Kidney capillary endothelial cell (primary cell): Measurements from ENCODE around the gene DPCD.
A peak's percentile ranks its signal among the peaks of the same experiment; 100 is the strongest.

Experiments used
- DNase-seq: peaks from one replicate; pipeline ENCODE4 v3.0.0-alpha.2; 2018; ENCODE audit warnings: low spot score

Gene DPCD

GRCh38 chr10:101587725-101588653 is at the start of gene DPCD, which contains the start of gene POLL:
Gene DPCD (plus strand): TSS chr10:101588321. CDS start chr10:101588337, 16 bp downstream.
Gene POLL (minus strand): TSS chr10:101588257. CDS start chr10:101587360, 897 bp downstream.
- DNase-seq: peak; percentile 87

DNA sequence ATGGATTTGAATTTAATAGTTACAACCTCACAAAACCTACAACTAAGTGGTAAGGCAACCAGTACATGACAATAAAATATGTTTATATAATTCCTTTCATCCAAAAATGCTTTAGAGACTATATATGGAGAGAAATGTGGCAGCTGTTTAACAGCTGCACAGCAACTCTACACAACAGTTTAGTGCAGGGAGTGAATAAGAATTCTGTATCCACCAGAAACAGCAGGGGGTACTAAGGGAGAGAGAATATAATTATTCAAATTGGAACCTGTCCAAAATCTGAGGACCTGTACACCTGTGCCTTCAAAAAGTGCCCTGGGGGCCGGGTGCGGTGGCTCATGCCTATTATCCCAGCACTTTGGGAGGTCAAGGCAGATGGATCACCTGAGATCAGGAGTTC is 49.7 kb upstream of the DPCD start:
- DNase-seq: no peak

- DNase-seq: no peak
Observed at GRCh38 chr10:101545898-101546297, 42.2 kb upstream of the DPCD start.

DNA sequence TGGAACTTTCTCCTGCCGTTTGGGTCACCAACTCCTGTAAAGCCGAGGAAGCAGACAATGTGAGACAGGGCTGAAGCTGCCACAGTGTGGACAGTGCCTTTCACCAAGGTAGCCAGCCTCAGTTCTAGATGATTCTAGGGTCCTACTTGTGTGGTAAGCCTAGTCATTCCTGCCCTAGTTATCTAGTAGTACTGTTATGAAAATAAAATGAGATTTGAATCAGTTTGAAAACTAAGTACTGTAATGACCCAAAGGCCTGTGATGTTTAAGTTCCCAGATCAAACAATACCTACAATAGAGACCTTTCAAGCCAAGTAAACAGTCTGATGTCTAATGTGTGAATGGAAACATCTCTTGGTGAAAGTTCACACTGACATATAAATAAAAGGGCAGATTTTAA is 37.2 kb upstream of the DPCD start:
- DNase-seq: no peak

DNA sequence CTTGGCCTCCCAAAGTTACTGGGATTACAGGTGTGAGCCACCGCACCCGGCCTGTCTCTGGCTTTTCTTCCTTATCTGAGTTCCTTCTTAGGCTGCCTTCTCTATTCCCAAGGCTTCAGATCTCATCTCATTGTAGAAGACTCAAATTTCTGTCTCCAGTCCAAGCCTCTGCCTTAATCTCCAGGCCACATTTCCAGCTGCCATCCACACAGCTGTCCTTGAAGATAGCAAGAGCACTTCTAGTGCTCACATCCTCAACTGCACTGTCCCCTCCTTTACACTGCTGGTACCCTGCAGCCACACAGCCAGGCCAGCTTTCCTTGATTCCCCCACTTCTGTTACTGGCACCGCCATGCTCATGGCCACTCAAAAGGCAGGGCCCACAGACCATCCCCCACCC is 35.7 kb upstream of the DPCD start:
- DNase-seq: no peak

GRCh38 chr10:101557541-101557940 is 30.6 kb upstream of the DPCD start:
- no peak for DNase-seq

- DNase-seq: no peak
Observed at GRCh38 chr10:101558204-101558603, 29.9 kb upstream of the DPCD start.

DNA sequence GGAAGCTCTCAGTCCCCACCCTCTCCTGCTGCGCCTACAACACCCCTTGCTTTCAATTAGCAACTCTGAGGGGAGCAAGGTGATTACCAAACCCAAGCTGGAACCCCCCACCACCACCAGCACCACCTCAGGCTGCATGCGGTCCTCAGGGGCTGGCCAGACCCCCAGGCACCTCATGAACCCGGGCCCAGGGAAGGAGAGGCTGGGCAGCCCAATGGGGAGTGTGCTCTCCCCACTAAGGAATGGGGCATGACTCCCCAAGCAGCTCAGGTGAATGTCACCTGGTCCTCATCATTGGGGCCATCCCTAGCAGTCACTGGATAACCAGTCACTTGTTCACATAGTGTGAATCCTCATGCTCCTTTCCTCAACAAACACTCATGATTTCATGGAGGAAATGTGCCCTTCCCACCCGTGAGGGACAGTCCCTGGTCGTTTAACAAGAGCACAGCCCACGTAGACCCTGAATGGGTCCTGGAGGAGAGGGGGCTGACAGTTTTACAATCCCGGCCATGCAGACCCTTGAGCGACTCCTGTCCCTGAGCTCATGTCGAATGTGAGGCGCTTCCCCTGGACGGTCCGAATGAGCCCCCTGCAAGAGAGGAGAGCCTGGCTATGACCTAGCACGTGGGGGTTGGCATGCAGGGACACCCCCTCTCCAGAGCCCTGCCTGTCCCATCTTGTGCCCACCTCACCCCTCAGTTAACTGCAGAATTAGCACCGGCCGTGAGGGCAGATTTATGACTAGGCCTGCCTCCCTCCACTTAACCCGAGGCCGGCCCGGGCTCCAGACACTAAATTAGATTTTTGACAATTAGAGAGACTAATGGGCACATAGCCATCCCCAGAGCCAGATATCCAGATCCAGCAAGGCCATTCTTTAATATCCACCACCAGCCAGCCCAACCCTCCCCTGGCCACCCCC is 29.2 kb upstream of the DPCD start:
- DNase-seq: no peak

GRCh38 chr10:101559596-101560297 is 28.4 kb upstream of the DPCD start:
- no peak for DNase-seq

DNA sequence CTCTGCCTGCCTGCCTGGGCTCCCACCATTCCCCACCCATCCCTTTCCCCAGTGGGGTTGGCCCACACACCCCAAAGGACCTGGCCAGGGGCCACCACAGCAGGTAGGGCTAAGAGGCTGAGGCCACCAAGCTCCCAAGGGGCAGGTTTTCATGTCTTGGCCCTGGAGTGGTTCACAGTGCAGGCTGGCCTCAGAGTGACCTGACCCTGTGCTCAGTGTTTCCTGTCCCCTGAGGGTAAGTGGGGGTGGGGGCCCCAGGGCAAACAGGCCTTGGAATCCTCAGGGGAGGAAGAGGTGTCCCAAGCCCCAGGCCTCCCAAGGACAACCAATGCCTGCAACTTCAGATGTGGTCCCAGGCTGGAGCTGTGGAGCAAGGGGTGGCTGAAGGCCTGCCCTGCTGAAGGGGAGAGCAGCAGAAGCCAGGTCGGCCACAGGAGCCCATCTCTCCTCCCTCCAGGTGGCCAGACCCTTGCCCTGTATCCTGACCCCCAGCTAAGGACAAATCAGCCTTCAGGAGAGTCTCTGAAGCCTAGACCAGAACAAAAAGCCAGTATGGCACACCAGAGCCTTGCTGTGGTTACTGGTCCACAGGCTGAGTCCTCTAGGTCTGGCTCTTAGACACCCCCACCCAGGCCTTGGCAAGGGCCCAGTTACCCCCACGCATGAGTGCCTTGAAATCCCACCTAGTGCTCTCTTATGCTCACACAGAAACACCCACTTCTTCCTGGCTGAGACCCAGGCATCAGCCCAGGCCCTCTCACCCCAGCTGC is 27.6 kb upstream of the DPCD start:
- no peak for DNase-seq

- no peak for DNase-seq
Observed at GRCh38 chr10:101561068-101561915, 26.8 kb upstream of the DPCD start.

DNA sequence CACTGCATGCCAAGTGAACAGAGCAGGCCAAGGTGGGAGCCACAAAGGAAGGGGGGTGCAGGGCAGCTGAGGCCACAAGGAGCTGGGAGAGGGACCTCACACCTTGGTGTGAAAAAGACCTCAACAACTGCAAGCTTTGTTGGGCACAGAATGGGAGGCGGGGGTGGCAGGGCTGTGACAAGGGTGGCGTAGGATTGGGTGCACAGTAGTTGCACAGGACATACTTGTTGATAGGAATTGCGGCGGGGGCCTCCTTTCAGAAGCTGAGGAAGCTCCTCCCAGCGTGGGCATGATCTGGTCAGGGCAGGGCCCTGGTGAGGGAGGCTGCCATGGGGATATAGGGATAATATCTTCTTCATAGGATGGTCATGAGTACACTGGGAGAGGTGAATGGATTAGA is 25.9 kb upstream of the DPCD start:
- no peak for DNase-seq

DNA sequence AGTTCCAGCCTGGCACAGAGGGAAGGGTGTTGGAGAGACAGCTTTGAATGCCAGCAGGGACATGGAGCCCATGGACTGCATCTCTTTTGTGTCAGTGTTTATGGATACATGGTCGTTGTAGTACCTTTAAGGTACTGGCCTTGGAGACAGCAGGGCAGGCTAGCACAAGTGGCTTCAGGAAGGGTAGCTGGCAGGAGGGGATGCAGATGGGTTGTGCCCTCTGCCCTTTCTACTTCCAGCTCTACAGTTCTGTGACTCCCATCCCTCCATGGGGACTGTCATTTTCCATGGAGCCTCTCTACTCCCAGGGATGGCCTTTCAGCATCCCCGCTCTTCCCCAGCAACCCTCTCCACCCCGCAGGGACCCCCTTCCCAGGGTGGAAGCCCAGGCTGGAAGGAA is 25.1 kb upstream of the DPCD start:
- no peak for DNase-seq

DNA sequence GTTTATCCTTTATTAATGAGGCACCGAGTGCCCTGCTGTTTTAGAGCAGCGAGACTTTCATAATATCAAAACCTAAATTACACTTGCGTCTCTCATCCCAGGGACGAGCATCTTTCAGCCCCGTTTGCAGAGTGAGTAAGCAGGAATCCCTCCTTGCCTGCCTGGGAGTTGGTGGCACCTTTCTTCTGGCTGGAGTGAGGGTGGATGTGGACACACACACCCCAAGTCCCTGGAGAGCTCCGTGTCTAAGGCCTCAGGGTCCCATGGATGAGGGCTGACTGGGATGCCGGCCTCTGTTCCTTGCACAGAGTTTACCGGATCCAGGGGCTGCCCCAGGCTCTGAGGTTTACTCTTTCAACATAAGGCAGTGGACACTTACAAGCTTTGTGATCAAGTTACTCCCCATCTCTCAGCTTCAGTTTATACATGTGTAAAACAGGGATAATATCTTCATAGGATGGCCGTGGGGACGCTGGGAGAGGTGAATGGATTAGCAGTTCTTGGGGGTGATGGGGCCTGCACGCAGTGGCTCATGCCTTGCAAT is 24.6 kb upstream of the DPCD start:
- DNase-seq: no peak

GRCh38 chr10:101564490-101564991 is 23.6 kb upstream of the DPCD start:
- DNase-seq: no peak

DNA sequence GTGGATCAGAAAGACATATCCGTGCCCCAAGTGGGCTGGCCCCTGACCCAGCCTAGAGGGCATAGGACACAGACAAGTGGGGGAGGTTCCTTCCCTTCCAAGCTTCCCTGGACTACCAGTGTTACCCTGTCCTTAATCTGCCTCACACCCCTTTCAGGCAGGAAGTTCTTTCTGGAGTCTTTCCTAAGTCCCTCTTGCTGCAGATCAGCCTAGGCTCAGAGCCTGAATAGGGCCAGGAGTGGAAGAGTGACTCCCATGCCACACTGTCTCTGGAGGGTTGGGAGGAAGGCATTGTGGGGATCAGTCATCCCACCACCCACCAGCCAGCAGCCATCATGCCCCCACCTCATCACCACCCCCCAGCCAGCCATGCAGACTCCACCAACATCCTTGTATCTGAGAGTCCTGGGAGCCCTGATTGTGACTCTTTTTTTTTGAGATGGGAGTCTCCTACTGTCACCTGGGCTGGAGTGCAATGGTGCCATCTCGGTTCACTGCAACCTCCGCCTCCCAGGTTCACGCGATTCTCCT is 22.7 kb upstream of the DPCD start:
- DNase-seq: no peak

GRCh38 chr10:101565936-101566332 is 22.2 kb upstream of the DPCD start:
- DNase-seq: no peak

GRCh38 chr10:101566333-101567164 is 21.6 kb upstream of the DPCD start:
- DNase-seq: peak; percentile 13
